ENCODE measurements around the gene ASB16.

ASB16 gene

GRCh38 chr17:44174427-44174826 lies 3.9 kb downstream of the ASB16 start:
- ATAC-seq = no peak
- TF ChIP-seq SNAI2 (CRISPR knock-in tag; IDR thresholded peaks at IDR 0.05) (no peak), ESRRG (CRISPR knock-in tag; IDR thresholded peaks at IDR 0.05) (no peak), PPARA (CRISPR knock-in tag; IDR thresholded peaks at IDR 0.05; ENCODE audit: borderline replicate concordance) (no peak), ISL1 (CRISPR knock-in tag; IDR thresholded peaks at IDR 0.05) (no peak), TOX (CRISPR knock-in tag; IDR thresholded peaks at IDR 0.05; ENCODE audit: borderline replicate concordance) (no peak), ARNTL (CRISPR knock-in tag; IDR thresholded peaks at IDR 0.05; ENCODE audit: borderline replicate concordance, low read depth) (no peak), ZC3H10 (CRISPR knock-in tag; IDR thresholded peaks at IDR 0.05) (no peak), POU6F1 (CRISPR knock-in tag; IDR thresholded peaks at IDR 0.05; ENCODE audit: borderline replicate concordance, low read depth) (no peak), ZNF8 (CRISPR knock-in tag; IDR thresholded peaks at IDR 0.05) (no peak), OSR1 (CRISPR knock-in tag; IDR thresholded peaks at IDR 0.05) (no peak)
- TF ChIP-seq, protein P1, sequence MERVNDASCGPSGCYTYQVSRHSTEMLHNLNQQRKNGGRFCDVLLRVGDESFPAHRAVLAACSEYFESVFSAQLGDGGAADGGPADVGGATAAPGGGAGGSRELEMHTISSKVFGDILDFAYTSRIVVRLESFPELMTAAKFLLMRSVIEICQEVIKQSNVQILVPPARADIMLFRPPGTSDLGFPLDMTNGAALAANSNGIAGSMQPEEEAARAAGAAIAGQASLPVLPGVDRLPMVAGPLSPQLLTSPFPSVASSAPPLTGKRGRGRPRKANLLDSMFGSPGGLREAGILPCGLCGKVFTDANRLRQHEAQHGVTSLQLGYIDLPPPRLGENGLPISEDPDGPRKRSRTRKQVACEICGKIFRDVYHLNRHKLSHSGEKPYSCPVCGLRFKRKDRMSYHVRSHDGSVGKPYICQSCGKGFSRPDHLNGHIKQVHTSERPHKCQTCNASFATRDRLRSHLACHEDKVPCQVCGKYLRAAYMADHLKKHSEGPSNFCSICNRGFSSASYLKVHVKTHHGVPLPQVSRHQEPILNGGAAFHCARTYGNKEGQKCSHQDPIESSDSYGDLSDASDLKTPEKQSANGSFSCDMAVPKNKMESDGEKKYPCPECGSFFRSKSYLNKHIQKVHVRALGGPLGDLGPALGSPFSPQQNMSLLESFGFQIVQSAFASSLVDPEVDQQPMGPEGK (CRISPR knock-in tag; IDR thresholded peaks at IDR 0.05; ENCODE audit: borderline replicate concordance) = no peak
- TF ChIP-seq, protein P2, sequence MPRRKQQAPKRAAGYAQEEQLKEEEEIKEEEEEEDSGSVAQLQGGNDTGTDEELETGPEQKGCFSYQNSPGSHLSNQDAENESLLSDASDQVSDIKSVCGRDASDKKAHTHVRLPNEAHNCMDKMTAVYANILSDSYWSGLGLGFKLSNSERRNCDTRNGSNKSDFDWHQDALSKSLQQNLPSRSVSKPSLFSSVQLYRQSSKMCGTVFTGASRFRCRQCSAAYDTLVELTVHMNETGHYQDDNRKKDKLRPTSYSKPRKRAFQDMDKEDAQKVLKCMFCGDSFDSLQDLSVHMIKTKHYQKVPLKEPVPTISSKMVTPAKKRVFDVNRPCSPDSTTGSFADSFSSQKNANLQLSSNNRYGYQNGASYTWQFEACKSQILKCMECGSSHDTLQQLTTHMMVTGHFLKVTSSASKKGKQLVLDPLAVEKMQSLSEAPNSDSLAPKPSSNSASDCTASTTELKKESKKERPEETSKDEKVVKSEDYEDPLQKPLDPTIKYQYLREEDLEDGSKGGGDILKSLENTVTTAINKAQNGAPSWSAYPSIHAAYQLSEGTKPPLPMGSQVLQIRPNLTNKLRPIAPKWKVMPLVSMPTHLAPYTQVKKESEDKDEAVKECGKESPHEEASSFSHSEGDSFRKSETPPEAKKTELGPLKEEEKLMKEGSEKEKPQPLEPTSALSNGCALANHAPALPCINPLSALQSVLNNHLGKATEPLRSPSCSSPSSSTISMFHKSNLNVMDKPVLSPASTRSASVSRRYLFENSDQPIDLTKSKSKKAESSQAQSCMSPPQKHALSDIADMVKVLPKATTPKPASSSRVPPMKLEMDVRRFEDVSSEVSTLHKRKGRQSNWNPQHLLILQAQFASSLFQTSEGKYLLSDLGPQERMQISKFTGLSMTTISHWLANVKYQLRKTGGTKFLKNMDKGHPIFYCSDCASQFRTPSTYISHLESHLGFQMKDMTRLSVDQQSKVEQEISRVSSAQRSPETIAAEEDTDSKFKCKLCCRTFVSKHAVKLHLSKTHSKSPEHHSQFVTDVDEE (CRISPR knock-in tag; IDR thresholded peaks at IDR 0.05) = no peak

DNA sequence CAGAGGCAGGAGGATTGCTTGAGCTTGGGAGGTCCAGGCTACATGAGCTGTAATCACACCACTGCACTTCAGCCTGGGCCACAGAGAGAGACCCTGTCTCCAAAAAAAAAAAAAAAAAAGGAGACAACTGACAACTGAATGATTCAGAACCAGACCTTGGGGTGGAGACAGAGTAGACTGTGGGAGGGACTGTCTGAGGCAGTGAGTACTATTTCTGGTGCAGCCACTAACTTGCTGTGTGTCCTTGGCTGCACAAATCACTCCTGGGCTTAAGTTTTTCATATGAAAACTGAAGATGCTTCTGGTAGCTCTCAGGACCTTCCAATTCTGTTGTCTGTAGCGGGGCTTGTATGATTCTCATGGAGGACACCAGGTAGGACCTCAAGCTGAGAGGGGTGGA lies 5.8 kb downstream of the ASB16 start:
- no peak for TF ChIP-seq POU6F1 (CRISPR knock-in tag; IDR thresholded peaks at IDR 0.05; ENCODE audit: borderline replicate concordance, low read depth)
- no peak for TF ChIP-seq GLIS3 (CRISPR knock-in tag; IDR thresholded peaks at IDR 0.05)
- no peak for TF ChIP-seq ESRRG (CRISPR knock-in tag; IDR thresholded peaks at IDR 0.05)
- no peak for TF ChIP-seq ISL1 (CRISPR knock-in tag; IDR thresholded peaks at IDR 0.05)
- TF ChIP-seq ZC3H10 (CRISPR knock-in tag; IDR thresholded peaks at IDR 0.05) = no peak
- TF ChIP-seq BACH2 (CRISPR knock-in tag; IDR thresholded peaks at IDR 0.05; ENCODE audit: borderline replicate concordance) = no peak
- TF ChIP-seq, protein P1 (CRISPR knock-in tag; IDR thresholded peaks at IDR 0.05; ENCODE audit: borderline replicate concordance) = no peak
- TF ChIP-seq OSR1 (CRISPR knock-in tag; IDR thresholded peaks at IDR 0.05) = no peak
- no peak for TF ChIP-seq ZFP30 (CRISPR knock-in tag; IDR thresholded peaks at IDR 0.05)
- no peak for TF ChIP-seq ARNTL (CRISPR knock-in tag; IDR thresholded peaks at IDR 0.05; ENCODE audit: borderline replicate concordance, low read depth)
- TF ChIP-seq TCF4 (CRISPR knock-in tag; IDR thresholded peaks at IDR 0.05; ENCODE audit: borderline replicate concordance) = no peak
- no peak for TF ChIP-seq TOX (CRISPR knock-in tag; IDR thresholded peaks at IDR 0.05; ENCODE audit: borderline replicate concordance)

DNA sequence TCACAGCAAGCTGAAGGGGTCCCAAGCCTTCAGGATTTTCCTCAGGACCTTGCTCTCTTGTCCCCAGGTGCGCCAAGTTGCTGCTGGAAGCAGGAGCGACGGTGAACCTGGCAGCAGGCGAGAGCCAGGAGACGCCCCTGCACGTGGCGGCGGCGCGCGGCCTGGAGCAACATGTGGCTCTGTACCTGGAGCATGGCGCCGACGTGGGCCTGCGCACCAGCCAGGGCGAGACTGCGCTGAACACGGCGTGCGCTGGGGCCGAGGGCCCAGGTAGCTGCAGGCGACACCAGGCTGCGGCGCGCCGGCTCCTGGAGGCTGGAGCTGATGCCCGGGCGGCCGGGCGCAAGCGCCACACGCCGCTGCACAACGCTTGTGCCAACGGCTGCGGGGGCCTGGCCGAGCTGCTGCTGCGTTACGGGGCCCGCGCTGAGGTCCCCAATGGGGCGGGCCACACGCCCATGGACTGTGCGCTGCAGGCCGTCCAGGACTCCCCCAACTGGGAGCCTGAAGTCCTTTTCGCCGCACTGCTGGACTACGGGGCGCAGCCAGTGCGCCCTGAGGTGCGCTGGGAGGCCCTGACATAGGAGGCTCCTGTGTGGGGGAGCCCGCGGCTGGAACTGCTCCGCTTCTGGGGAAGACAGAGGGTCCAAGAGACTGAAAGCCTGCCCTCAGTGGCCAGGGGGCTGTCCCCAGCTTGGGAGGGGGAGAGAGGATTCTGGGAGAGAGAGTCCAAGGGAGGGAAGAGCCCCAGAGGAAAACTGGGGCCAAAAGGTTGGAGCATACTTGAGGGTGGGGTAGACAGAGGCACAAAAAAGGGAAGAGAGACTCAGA lies 6.4 kb downstream of the ASB16 start:
- ATAC-seq = no peak; the same call in 2 of the 3 replicates
- TF ChIP-seq, protein P2 (CRISPR knock-in tag; IDR thresholded peaks at IDR 0.05) = no peak
- TF ChIP-seq, protein P1 (CRISPR knock-in tag; IDR thresholded peaks at IDR 0.05; ENCODE audit: borderline replicate concordance) = no peak
- no peak for TF ChIP-seq TCF4 (CRISPR knock-in tag; IDR thresholded peaks at IDR 0.05; ENCODE audit: borderline replicate concordance)
- no peak for TF ChIP-seq POU6F1 (CRISPR knock-in tag; IDR thresholded peaks at IDR 0.05; ENCODE audit: borderline replicate concordance, low read depth)

More for the DNA sequence above, 5.8 kb downstream of the ASB16 start:
- no peak for ATAC-seq

Data from SK-N-SH treated with all-trans-retinoic acid at 6 μM for 48 hours (cell line).